GM18499 (cell line): ENCODE results near the gene DKC1.
"Not testable (repeated sequence)": the region's sequence is repeated elsewhere in the genome, so short reads cannot be mapped to it uniquely, and the experiment has no call there.

ENCODE experiments used
- ATAC-seq: cut with Tn5 transposase; IDR thresholded peaks from one replicate; pipeline ENCODE4 v1.9.1; 2021; ENCODE audit warnings: moderate number of reproducible peaks; ENCODE audit not compliant: insufficient read depth, unreplicated experiment

Gene DKC1

GRCh38 chrX:154815274-154815818 is 52.7 kb downstream of the DKC1 start:
- ATAC-seq, result no peak

- ATAC-seq, result not testable (repeated sequence)
Observed at GRCh38 chrX:154816326-154816898, 53.7 kb downstream of the DKC1 start.

DNA sequence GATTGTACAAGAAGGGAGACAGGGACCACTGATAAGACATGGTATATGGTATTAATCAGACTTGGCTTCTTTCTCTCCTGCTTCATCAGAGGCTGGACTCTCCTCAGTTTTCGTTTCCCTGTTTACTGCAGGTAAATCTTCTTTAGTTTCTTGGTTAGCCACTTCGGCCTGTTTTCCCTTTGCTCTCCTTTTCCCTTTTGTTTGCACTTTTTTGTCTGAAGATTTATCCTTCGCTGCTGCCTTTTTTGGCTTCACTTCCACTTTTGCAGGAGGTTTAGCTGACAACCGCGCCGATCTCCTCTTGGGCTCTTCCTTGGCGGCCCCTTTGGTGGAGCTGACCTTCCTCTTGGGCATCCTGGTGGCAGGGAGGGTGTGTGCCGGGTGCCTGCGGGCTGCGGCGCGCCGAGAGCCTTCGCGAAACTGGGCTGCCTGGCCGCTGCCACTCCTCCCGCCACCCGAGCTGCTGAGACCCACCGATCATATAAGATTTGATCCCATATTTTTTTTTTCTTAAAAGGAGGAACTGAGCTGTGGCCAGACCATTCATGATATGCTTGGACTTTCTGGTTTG is 54.5 kb downstream of the DKC1 start:
- not testable (repeated sequence) for ATAC-seq

DNA sequence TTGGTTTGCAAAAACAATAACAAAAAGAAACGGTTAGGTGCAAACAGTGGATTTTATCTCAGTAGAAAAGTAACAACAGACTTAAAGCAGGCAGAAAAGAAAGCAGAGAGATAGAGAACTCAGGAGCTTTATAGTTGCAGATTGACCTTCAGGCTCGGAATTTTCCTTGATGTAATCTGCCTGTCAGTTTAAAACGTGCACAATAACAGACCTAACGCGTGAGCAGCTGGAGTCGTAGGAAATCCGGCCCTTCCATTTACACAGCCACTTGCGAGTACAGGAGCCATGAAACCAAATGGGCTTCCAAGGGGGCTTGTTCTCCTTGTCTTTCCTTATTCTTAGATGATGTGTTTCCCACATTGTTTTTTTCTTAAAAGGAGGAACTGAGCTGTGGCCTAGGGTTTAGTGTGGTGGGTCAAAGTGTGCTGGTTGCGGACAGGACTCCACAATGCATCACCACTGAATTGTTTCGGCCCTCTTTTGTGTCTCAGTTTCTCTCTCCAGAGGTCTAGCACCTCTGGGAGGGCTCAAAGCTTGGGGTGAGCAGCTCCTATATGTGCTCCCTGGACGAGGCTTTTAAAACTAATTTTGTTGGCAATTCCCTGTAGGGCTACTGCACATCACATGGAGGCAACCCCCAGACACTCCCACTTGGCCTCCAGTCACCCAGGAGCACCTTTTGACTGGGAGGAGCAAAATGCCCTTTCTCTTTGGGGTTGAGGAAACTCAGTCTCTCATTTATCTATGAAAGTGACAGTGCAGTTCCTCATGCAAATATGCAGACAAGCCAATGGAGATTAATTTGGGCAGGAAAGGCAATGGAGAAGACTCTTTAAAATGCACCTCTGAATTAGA is 56.5 kb downstream of the DKC1 start:
- ATAC-seq, result no peak

GRCh38 chrX:154819771-154820341 is 57.2 kb downstream of the DKC1 start:
- no peak for ATAC-seq

DNA sequence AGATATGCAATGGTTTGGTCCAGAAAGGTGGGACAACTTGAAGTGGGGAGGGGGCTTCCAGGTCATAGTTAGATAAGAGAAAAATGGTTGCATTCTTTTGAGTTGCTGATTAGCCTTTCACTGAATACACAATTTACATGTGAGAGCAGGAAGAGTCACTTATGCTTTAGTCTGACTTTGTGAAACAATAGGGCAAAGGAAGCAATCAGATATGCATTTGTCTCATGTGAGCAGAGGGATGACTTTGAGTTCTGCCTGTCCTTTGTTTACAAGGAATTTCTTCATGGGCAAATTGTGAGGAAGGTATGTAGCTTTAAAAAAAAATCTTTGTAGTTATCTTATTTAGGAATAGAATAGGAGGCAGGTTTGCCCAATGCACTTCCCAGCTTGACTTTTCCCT is 58.9 kb downstream of the DKC1 start:
- ATAC-seq, result no peak

- no peak for ATAC-seq
Observed at GRCh38 chrX:154822029-154822428, 59.4 kb downstream of the DKC1 start.

- no peak for ATAC-seq
Observed at GRCh38 chrX:154824638-154825037, 62.0 kb downstream of the DKC1 start.

DNA sequence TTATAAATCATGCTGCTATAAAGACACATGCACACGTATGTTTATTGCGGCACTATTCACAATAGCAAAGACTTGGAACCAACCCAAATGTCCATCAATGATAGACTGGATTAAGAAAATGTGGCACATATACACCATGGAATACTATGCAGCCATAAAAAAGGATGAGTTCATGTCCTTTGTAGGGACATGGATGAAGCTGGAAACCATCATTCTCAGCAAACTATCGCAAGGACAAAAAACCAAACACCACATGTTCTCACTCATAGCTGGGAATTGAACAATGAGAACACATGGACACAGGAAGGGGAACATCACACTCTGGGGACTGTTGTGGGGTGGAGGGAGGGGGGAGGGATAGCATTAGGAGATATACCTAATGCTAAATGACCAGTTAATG is 62.9 kb downstream of the DKC1 start:
- ATAC-seq, result not testable (repeated sequence)
